OCI-LY3 (cell line): ENCODE data around the gene KRT23.

Experiments
- H2AFZ ChIP-seq: fragments of 200-600, 300-600 bp; shearing (Covaris generic); 2 replicates; pipeline ENCODE4 v1.6.0; 2014; ENCODE audit warnings: antibody characterized with exemption, low read depth, low read length
- H3K27ac ChIP-seq: fragments of 200-600, 300-600 bp; sonication (generic); 2 replicates; pipeline ENCODE4 v1.5.1; 2014; ENCODE audit warnings: mild to moderate bottlenecking, low read length, moderate library complexity, mixed read lengths
- H3K27me3 ChIP-seq: fragments of 200-600, 300-600 bp; sonication (generic); 2 replicates; pipeline ENCODE4 v1.6.1; 2014; ENCODE audit warnings: low read depth, low read length, mixed read lengths
- H3K36me3 ChIP-seq: fragments of 200-600, 300-600 bp; sonication (generic); replicated peaks from 2 replicates; pipeline ENCODE3; 2014; ENCODE audit warnings: low read depth, low read length, mixed read lengths
- H3K4me1 ChIP-seq: fragments of 300-600, 200-600 bp; sonication (generic); 2 replicates; pipeline ENCODE4 v1.6.1; 2014; ENCODE audit warnings: low read length, mixed read lengths
- H3K4me2 ChIP-seq: fragments of 200-600, 300-600 bp; sonication (generic); 2 replicates; pipeline ENCODE4 v1.6.1; 2014; ENCODE audit warnings: low read length, mixed read lengths
- H3K4me3 ChIP-seq: fragments of 300-600, 200-600 bp; sonication (generic); 2 replicates; pipeline ENCODE4 v1.5.1; 2014; ENCODE audit warnings: antibody characterized with exemption, mild to moderate bottlenecking, low read length, moderate library complexity
- H3K79me2 ChIP-seq: fragments of 300-600, 200-600 bp; shearing (Covaris generic); 2 replicates; pipeline ENCODE4 v1.6.1; 2014; ENCODE audit warnings: mild to moderate bottlenecking, low read length, mixed read lengths
- H3K9ac ChIP-seq: fragments of 300-600, 200-600 bp; shearing (Covaris generic); 2 replicates; pipeline ENCODE4 v1.6.0; 2014; ENCODE audit warnings: mild to moderate bottlenecking, low read length, moderate library complexity
- H3K9me3 ChIP-seq: fragments of 200-600, 300-600 bp; shearing (Covaris generic); 2 replicates; pipeline ENCODE4 v1.6.1; 2014; ENCODE audit warnings: low read length, mixed read lengths; ENCODE audit not compliant: insufficient read depth
- H4K20me1 ChIP-seq: fragments of 200-600, 300-600 bp; sonication (generic); 2 replicates; pipeline ENCODE4 v1.6.1; 2016; ENCODE audit warnings: low read length, mixed read lengths; ENCODE audit not compliant: insufficient read depth
- EZH2phosphoT487 ChIP-seq: fragments of 200-600 bp; shearing (Covaris generic); IDR thresholded peaks from 2 replicates; pipeline ENCODE4 v1.6.1; 2018; ENCODE audit warnings: antibody characterized with exemption, mixed run types, low read depth
- TF ChIP-seq, protein P1 (sequence below): fragments of 200-600, 300-600 bp; sonication (generic); IDR thresholded peaks from 2 replicates; pipeline ENCODE4 v1.5.1; 2014; ENCODE audit warnings: antibody characterized with exemption, low read length, low read depth

KRT23 gene

GRCh38 chr17:40980596-40980995, 43.1 kb upstream of the KRT23 start:
- TF ChIP-seq, protein P1, sequence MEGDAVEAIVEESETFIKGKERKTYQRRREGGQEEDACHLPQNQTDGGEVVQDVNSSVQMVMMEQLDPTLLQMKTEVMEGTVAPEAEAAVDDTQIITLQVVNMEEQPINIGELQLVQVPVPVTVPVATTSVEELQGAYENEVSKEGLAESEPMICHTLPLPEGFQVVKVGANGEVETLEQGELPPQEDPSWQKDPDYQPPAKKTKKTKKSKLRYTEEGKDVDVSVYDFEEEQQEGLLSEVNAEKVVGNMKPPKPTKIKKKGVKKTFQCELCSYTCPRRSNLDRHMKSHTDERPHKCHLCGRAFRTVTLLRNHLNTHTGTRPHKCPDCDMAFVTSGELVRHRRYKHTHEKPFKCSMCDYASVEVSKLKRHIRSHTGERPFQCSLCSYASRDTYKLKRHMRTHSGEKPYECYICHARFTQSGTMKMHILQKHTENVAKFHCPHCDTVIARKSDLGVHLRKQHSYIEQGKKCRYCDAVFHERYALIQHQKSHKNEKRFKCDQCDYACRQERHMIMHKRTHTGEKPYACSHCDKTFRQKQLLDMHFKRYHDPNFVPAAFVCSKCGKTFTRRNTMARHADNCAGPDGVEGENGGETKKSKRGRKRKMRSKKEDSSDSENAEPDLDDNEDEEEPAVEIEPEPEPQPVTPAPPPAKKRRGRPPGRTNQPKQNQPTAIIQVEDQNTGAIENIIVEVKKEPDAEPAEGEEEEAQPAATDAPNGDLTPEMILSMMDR, result no peak
- TF ChIP-seq EZH2phosphoT487, result no peak
- no peaks in the 10 kb centered on the region for H3K4me1 ChIP-seq
- no peaks in the 10 kb centered on the region for H4K20me1 ChIP-seq
- H3K79me2 ChIP-seq, result no peaks in the 10 kb centered on the region
- no peak overlapping the region for H2AFZ ChIP-seq
- no peak overlapping the region for H3K4me3 ChIP-seq
- no peaks in the 10 kb centered on the region for H3K9me3 ChIP-seq
- peaks cover 18% of the 10 kb centered on the region for H3K27me3 ChIP-seq
- no peak overlapping the region for H3K4me2 ChIP-seq
- H3K9ac ChIP-seq, result no peak overlapping the region
- H3K36me3 ChIP-seq, result no peaks in the 10 kb centered on the region
- H3K27ac ChIP-seq, result no peak overlapping the region

DNA sequence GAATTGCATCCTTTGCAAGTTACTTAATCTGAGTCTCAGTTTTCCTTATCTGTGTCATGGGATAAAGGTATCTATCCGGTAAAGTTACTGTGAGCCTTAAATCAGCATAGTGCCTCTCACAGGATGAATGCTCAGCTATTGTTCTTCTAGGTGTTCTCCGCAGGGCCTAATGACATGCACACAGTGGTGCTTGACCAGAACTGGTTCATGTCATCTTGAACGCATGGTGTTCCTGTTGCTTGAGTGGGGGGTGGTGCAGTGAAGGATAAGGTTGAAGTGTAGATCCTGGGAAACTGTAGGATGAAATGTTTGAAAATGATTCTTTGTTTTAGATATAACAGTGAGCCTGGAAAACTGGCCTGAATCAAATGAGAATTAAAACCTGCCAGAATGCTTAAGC, 42.7 kb upstream of the KRT23 start:
- Histone ChIP-seq H3K27ac (no peak overlapping the region), H3K4me1 (no peaks in the 10 kb centered on the region), H3K4me2 (no peak overlapping the region), H4K20me1 (no peaks in the 10 kb centered on the region), H3K27me3 (peaks cover 18% of the 10 kb centered on the region; the same call in 1 of the 2 replicates), H3K9me3 (no peaks in the 10 kb centered on the region), H3K9ac (no peak overlapping the region), H3K4me3 (no peak overlapping the region), H3K36me3 (no peaks in the 10 kb centered on the region), H2AFZ (no peak overlapping the region), H3K79me2 (no peaks in the 10 kb centered on the region)
- no peak for TF ChIP-seq EZH2phosphoT487
- TF ChIP-seq, protein P1, result no peak

- no peaks in the 10 kb centered on the region for H3K9me3 ChIP-seq
- no peak overlapping the region for H3K4me2 ChIP-seq
- TF ChIP-seq EZH2phosphoT487, result no peak
- TF ChIP-seq, protein P1, result no peak
- no peak overlapping the region for H3K27ac ChIP-seq
- H3K27me3 ChIP-seq, result peaks cover 16% of the 10 kb centered on the region; the same call in 1 of the 2 replicates
- H3K4me1 ChIP-seq, result no peaks in the 10 kb centered on the region
- H3K79me2 ChIP-seq, result no peaks in the 10 kb centered on the region
- no peak overlapping the region for H2AFZ ChIP-seq
- no peaks in the 10 kb centered on the region for H4K20me1 ChIP-seq
- H3K36me3 ChIP-seq, result no peaks in the 10 kb centered on the region
- H3K4me3 ChIP-seq, result no peak overlapping the region
- H3K9ac ChIP-seq, result no peak overlapping the region
Observed at GRCh38 chr17:40978575-40979151, 41.2 kb upstream of the KRT23 start.

GRCh38 chr17:40975516-40975915, 38.1 kb upstream of the KRT23 start:
- Histone ChIP-seq H3K79me2 (no peaks in the 10 kb centered on the region), H3K9me3 (no peaks in the 10 kb centered on the region), H2AFZ (no peak overlapping the region), H3K36me3 (no peaks in the 10 kb centered on the region), H3K4me3 (no peak overlapping the region), H3K4me1 (no peaks in the 10 kb centered on the region), H3K27me3 (peaks cover 20% of the 10 kb centered on the region), H3K9ac (no peak overlapping the region), H3K27ac (no peak overlapping the region), H4K20me1 (no peaks in the 10 kb centered on the region), H3K4me2 (no peak overlapping the region)
- TF ChIP-seq, protein P1, result no peak
- no peak for TF ChIP-seq EZH2phosphoT487
